ENCODE measurements around the gene ATP2C2. TPM values are rescaled to one million over a fixed set of nuclear protein-coding genes. Genes with fewer than 3 reads are reported as not detected.
A peak's percentile ranks its signal among the peaks of the same experiment; 100 is the strongest.

Gene ATP2C2
- total RNA-seq, 1 experiment from 2014 or later, result not detected

- no peak for DNase-seq (ENCODE audit: low read depth)
These were observed 98.9 kb downstream of the ATP2C2 start for GRCh38 chr16:84467256-84467655.

- no peak for DNase-seq (ENCODE audit: low read depth)
These were observed 99.4 kb downstream of the ATP2C2 start for GRCh38 chr16:84467709-84468108.

- no peak for DNase-seq (ENCODE audit: low read depth)
These were observed 103.0 kb downstream of the ATP2C2 start for GRCh38 chr16:84471316-84471715.

GRCh38 chr16:84471966-84472365 lies 103.6 kb downstream of the ATP2C2 start:
- no peak for DNase-seq (ENCODE audit: low read depth)

- peak; percentile 36 for DNase-seq (ENCODE audit: low read depth)
These were observed 107.4 kb downstream of the ATP2C2 start for GRCh38 chr16:84475643-84476240.

GRCh38 chr16:84476401-84476800 lies 108.1 kb downstream of the ATP2C2 start:
- DNase-seq (ENCODE audit: low read depth), result no peak

GRCh38 chr16:84477661-84478060 lies 109.3 kb downstream of the ATP2C2 start:
- DNase-seq (ENCODE audit: low read depth), result no peak

- DNase-seq (ENCODE audit: low read depth), result peak; percentile 71
These were observed 110.0 kb downstream of the ATP2C2 start for GRCh38 chr16:84478172-84478947.

- DNase-seq (ENCODE audit: low read depth), result no peak
These were observed 111.5 kb downstream of the ATP2C2 start for GRCh38 chr16:84479716-84480450.

- DNase-seq (ENCODE audit: low read depth), result no peak
These were observed 112.9 kb downstream of the ATP2C2 start for GRCh38 chr16:84481051-84481735.

- DNase-seq (ENCODE audit: low read depth), result peak; percentile 56
These were observed 113.9 kb downstream of the ATP2C2 start for GRCh38 chr16:84482001-84482891.

- no peak for DNase-seq (ENCODE audit: low read depth)
These were observed 114.9 kb downstream of the ATP2C2 start for GRCh38 chr16:84482951-84483881.

- no peak for DNase-seq (ENCODE audit: low read depth)
These were observed 115.7 kb downstream of the ATP2C2 start for GRCh38 chr16:84483882-84484565.

- peak; percentile 24 for DNase-seq (ENCODE audit: low read depth)
These were observed 116.4 kb downstream of the ATP2C2 start for GRCh38 chr16:84484579-84485254.

- no peak for DNase-seq (ENCODE audit: low read depth)
These were observed 117.1 kb downstream of the ATP2C2 start for GRCh38 chr16:84485255-84486010.

- no peak for DNase-seq (ENCODE audit: low read depth)
These were observed 117.8 kb downstream of the ATP2C2 start for GRCh38 chr16:84486126-84486525.

- DNase-seq (ENCODE audit: low read depth), result no peak
These were observed 118.4 kb downstream of the ATP2C2 start for GRCh38 chr16:84486551-84487235.

Measured in RPMI7951 (cell line).